DMS 273 treated with DMSO at 0.1 percent for 48 hours (cell line): ENCODE measurements around the gene KRT86.

Experiments used
- DNase-seq: peaks from one replicate; lab custom pipeline; 2025; lab: John Stamatoyannopoulos, UW

The KRT86 gene

GRCh38 chr12:52356762-52357580 lies 82.5 kb downstream of the KRT86 start:
- DNase-seq = no peak
